ENCODE data around the gene GIT2.

GIT2 gene

GRCh38 chr12:109962398-109962797 is 33.8 kb downstream of the GIT2 start:
- no peak for FAIRE-seq
- no peak for TF ChIP-seq CTCF (IDR thresholded peaks at IDR 0.05; ENCODE audit: insufficient read depth, missing control alignments)
- no peak for DNase-seq (ENCODE audit: insufficient read length, low spot score)

DNA sequence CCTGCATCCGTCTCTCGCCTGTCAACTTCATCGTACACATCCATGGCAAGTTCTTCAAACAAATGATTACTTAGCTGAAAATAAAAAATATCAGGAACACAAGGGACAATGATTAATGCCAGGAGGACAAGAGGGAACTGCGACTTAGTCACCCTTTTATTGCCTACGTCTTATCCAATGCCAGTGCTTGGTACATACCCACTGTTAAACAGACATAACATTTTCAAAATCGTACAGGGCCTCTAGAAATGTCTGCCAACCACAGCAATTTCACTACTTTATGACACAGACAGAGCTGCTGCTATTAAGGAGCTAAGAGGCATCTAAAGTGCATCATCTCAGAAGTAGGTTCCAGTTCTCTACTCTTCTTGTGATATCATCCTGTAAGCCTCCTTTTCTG is 34.6 kb downstream of the GIT2 start:
- DNase-seq (ENCODE audit: insufficient read length, low spot score) (no peak), FAIRE-seq (no peak)
- no peak for TF ChIP-seq CTCF (IDR thresholded peaks at IDR 0.05; ENCODE audit: insufficient read depth, missing control alignments)

- FAIRE-seq (no peak), DNase-seq (ENCODE audit: insufficient read length, low spot score) (no peak)
- no peak for TF ChIP-seq CTCF (IDR thresholded peaks at IDR 0.05; ENCODE audit: insufficient read depth, missing control alignments)
Measured at GRCh38 chr12:109961201-109961600, 35.0 kb downstream of the GIT2 start.

GRCh38 chr12:109959411-109960093 is 36.6 kb downstream of the GIT2 start:
- no peak for TF ChIP-seq CTCF (IDR thresholded peaks at IDR 0.05; ENCODE audit: insufficient read depth, missing control alignments)
- FAIRE-seq, result no peak
- DNase-seq (ENCODE audit: insufficient read length, low spot score), result no peak

DNA sequence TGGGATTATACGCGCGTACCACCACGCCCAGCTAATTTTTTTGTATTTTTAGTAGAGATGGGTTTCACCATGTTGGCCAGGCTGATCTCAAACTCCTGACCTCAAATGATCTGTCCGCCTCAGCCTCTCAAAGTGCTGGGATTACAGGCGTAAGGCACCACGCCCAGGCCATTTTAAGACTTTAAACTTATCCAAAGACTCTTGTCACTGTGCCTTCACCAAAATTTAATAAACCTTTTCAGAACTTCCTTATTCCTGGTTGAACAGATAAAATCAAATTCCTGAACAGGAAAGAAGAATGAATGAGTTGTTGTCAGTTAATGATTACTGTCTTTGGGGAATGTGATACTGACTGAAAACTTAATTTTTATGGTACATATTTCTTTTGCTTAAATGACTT is 37.8 kb downstream of the GIT2 start:
- DNase-seq (ENCODE audit: insufficient read length, low spot score), result no peak
- no peak for TF ChIP-seq CTCF (IDR thresholded peaks at IDR 0.05; ENCODE audit: insufficient read depth, missing control alignments)
- no peak for FAIRE-seq

GRCh38 chr12:109953656-109954055 is 42.5 kb downstream of the GIT2 start:
- FAIRE-seq (no peak), DNase-seq (ENCODE audit: insufficient read length, low spot score) (no peak)
- TF ChIP-seq CTCF (IDR thresholded peaks at IDR 0.05; ENCODE audit: insufficient read depth, missing control alignments), result no peak

DNA sequence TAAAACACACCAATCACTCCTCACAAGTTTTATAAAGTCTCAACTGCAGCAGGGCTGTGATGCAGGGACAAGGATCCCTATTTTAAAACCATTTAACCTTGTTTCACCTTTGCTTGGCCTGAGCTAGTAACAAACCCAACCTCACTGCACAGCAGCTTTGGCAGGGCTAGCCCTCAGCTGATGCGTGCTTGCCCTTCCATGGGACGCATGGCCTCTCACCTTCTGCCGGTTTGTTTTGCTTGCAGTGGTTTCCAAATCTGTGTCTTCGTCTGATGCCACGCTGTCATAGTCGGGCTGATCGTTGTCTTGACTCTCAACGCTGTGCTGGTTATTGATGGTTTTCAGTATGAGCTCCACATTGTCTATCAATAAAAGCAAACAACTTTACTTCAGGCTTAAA is 43.3 kb downstream of the GIT2 start:
- FAIRE-seq (no peak), DNase-seq (ENCODE audit: insufficient read length, low spot score) (no peak)
- TF ChIP-seq CTCF (IDR thresholded peaks at IDR 0.05; ENCODE audit: insufficient read depth, missing control alignments), result no peak

All from D721Med (cell line).